Suppressor macrophage treated with lipopolysaccharide for 1 hour (primary cell): ENCODE results near the gene TAPT1.
"Not testable (repeated sequence)": the region's sequence is repeated elsewhere in the genome, so short reads cannot be mapped to it uniquely, and the experiment has no call there.

Experiments
- DNase-seq, 3 donors: peaks; one replicate each; pipeline ENCODE4 v3.0.0-alpha.2; 2020 to 2022

TAPT1 gene

DNA sequence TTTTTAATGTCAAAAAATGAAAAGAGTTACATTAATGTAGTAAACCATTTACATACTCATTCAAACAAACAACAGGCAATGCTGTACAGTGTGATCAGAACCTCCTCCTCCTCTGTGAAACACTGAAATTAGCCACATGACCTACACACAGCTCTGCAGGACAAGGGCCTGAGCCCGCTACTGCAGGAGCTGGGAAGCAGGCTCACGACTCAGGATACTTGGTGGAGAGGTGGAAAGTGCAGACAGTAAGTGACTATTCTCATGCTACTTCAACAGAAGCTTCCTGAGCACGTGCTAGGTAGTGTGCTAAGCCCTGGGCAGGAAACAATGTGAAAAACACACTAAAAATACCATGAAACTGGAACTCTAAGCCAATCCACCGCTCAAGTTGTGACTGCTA lies 56.8 kb downstream of the TAPT1 start:
- DNase-seq = no peak

DNA sequence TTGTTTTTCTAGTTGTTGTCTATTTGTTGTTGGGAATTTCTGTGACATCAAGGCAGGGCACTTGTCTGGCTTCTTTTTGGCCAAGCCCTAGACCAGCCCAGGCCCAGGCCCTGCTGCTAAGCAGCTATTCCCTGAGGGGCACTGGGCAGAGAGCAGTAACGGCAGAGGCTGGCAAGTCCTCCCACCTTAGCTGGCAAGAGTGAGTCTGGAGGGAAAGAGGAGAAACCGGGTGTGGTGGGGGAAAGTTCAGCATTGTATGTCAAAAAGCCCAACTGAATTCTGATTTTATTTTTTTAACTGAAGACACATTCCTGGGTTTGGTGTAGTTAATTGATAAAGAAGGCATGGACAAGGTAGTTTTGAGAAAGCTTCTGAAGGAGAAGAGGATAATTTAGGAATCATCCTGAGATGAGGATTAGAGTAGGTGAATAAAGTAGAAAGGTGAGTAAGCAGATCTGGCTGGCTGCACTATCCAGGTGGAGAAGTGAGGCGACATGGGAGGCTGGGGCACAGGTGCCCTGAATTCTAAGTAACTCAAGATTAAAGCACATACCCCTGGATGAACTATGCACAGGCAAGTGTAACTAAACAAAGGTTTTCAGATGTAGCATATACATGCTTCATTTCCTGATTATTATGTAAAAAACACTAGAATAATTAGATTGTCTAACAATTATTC lies 57.4 kb downstream of the TAPT1 start:
- no peak for DNase-seq

DNA sequence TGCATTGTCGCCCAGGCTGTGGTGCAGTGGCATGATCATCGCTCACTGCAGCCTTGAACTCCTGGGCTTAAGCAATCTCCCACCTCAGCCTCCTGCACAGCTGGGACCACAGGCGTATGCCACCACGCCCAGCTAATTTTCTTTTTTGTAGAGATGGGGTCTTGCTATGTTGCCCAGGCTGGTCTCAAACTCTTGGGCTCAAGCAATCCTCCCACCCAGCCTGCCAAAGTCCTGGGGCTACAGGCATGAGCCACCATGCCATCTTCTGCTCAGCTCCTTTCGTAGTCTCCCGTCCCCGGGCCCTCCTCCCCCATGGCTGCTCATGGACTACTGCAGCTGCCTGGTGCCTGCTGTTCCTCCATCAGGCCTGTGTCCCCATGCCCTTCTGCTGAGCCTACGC lies 58.1 kb downstream of the TAPT1 start:
- no peak for DNase-seq

DNA sequence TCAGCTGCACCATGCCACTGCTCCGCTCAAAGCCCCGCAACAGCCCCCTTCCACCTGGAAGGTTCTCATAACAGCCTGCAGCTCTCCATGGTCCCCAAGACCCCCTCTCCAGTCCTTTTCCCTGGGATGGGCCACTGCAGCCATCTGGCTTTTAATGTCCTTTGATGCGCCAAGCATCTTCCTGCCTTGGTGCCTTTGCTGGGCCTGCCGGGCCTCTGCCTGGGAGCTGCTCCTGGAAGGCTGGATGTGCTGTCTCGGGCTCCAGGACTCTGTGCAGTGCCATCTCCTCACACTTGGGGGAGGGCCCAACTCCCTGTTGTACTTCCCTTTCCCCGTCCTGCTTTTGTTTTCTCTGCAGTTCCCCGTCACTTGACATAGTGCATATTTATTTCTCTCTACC lies 60.3 kb downstream of the TAPT1 start:
- DNase-seq = no peak

DNA sequence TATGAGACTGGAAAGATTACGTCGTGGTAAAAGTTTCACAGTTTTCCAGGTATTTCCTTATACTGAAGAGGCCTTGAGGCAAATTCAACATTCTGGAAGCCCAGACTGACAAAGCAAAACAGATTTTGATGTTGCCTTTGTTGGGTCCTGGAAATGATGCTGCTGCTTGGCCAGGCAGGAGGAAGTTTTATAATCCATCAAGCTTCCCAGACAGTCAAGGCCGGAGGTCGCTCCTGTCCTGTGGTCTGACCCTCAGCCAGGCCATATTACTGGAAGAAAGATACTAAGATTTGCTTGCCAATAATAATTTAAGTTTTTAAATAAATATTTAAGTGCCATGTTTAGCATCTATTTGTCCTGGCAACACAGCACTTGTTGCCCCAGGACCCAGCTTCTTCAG lies 63.4 kb downstream of the TAPT1 start:
- no peak for DNase-seq

DNA sequence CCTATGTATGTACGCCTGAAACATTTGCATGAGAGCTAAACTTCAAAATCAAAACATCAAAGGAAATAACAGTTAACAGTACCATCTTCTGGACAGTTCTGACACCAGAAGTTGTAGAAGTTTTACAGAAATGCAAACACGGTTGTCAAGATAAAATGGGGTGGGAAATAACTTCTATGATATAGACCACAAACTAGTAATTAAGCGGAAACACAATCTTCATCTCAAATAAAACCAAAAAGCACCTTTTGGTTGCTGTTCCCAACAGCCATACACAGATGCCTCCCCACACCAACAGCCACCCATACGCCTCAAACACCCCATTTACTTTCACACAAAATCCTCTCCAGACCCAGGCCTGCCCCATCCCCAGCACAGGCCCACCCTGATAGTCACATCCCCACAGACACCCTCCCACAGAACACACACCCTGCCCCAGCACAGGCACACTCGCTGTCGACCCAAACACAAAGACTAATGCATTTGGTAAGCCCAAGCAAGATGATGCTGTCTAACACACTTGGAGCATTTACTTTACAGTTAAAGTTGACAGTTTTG lies 64.3 kb downstream of the TAPT1 start:
- DNase-seq = no peak

DNA sequence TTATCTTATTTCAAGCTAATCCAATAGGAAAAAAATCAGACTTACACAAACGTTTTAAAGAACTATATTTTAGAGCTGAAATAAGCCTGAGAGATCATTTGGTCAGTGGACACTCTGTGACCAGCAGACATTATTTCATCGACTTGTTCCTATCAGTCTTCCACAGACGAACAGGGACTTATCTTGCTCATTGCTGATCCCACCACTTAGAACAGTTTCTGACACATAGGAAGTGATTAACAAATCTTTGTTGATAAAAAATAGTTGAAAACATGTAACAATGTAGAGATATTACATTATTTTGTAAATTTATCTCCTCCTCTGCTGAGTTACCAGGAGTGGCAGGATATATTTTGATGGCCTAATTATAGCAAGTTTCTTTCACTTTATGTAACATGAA lies 65.8 kb downstream of the TAPT1 start:
- DNase-seq = no peak

DNA sequence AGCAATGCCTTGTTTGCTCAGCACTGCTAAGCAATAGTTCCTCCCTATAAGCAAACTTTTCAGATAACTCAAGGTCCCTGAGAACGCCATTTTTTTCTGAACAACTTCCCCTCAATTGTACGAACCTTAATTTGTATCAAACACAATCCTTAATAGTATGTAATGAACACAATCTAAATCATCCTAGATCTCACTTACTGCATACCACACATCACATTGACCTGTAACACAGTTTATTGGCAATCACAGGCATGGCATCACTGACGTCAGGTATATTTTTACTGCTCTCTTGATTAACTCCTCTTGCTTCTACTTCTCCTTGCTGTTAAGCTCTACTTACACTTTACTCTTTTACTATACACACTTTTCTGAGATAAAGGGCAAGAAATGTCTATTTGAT lies 67.0 kb downstream of the TAPT1 start:
- DNase-seq = no peak

DNA sequence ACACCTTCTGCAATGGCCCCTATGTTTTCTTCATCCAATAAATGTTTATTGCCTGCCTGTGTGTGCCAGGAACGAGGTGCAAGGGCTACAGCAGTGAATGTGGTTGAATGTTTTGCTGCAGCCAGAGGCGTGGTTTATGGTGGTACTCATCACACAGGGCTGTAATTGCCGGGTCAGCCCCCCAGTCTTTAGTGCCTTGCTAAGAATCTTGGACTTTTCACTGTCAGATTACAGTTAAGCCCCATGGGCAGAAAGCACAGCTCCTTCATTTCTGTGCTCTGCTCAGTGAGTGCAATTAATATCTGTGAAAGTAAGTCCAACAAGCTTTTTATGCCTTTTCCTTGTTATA lies 67.8 kb downstream of the TAPT1 start:
- no peak for DNase-seq

DNA sequence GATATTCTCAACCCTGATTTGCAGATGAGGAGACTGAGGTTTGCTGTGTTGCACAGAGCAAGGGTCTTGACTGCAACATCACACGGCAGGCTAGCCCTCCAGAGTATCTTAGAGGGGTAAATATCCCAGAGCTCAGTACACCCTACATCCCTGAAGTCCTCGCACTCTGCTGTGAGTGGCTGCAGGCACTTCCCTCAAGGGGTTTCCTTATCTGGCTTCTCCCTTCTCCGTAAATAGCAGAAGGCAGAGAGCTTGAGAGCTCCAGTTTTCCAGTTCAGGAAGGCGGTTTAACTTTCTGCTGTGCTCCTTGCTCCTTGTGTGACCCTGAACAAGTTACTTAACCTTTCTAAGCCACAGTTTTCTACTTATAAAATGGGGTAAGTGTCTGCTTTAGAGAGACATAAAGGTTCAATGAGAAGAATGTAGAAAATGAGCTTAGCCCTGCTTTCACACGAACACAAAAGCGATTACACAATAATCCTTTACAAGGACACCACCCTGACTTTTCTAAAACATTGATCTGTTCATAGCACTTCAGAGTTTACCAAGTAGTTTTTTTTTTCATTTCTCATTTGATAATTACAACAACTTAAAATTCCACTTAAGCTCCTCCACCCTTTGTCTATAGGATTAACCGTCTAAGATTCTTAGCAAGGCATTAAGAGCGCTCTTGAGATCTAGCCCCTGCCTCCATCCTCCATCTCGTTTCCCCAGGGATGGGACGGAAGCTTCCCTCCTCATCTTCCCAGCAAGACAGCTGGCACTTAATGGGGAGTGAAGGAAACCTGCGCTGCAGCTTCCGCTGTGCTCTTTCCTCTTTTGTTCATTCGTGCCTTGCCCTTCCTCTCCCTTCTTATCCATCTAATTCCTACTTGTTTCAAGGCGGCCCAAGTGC lies 68.4 kb downstream of the TAPT1 start:
- no peak for DNase-seq

DNA sequence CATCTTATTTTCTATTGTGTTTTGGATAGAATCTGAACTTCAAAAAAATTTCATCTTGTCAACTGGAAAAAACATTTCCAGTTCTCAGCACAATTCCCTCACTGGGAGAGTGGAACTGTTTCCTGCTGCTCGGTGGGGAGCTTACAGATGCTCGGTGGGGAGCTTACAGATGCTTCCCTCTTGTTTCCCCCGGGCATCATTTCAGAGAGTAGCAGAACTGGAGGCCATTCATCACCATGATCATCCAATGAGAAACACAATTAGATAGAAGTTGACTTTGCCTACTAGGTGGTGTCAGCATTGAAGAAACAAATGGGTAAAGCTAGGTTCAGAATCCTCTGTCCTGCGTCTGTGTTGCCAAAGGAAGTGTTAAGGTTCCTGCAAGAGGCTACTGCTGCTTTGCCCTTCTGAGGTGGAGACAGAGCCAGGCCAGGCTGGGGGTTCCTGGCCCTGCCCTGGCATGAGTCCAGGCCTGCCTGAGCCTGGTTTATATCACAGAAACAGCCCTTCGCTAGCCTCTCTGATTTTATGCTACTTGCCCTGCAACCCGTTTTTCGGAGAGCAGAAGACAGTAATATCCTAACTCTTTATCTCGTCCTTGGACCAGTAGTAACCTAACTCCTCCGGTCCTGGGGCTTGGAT lies 70.6 kb downstream of the TAPT1 start:
- no peak for DNase-seq

DNA sequence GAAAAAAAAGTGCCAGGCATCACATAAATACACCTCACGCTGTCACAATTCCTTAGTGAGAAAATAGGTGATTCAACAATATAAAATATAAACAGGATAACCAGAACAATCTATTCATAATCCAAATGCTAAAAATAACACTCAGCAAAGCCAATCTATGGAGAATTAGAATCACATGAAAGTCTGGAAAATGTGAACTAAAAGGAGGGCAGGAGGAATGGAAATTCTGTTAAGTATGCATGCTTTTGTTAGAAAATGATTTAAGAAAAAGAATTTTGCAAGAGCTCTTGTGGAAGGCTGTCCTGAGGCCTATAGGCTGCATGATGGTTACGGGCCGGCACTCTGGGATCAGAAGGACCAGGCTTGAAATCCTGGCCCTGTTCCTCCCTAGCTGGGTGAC lies 71.8 kb downstream of the TAPT1 start:
- DNase-seq = no peak

DNA sequence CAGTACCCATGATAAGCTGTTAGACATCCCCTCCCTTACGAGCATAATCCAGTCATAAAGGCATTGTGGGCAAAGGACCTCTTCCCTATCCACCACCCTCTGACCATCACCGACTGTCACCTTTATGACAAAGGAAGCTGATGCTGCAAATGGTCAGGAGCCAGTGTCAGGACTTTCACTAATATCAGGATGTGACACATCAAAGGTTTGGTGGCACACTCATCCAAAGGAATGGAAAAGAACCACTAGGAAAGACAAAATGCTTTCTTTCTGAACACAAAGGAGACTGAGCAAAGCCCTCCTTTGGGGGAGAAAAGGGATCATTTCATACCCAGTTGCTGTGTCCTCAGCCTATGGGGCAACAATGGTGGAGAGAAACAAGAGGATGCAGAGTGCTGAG lies 75.6 kb downstream of the TAPT1 start:
- DNase-seq = no peak

DNA sequence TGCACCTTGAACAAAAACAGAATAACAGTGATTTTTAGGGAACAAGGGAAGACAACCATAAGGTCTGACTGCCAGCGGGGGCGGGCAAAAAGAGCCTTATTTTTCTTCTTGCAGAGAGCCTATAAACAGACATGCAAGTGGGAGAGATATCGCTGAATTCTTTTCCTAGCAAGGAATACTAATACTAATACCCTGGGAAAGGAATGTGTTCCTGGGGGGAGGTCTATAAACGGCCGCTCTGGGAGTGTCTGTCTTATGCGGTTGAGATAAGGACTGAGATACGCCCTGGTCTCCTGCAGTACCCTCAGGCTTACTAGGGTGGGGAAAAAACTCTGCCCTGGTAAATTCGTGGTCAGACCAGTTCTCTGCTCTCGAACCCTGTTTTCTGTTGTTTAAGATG lies 81.4 kb downstream of the TAPT1 start:
- DNase-seq = not testable (repeated sequence)

DNA sequence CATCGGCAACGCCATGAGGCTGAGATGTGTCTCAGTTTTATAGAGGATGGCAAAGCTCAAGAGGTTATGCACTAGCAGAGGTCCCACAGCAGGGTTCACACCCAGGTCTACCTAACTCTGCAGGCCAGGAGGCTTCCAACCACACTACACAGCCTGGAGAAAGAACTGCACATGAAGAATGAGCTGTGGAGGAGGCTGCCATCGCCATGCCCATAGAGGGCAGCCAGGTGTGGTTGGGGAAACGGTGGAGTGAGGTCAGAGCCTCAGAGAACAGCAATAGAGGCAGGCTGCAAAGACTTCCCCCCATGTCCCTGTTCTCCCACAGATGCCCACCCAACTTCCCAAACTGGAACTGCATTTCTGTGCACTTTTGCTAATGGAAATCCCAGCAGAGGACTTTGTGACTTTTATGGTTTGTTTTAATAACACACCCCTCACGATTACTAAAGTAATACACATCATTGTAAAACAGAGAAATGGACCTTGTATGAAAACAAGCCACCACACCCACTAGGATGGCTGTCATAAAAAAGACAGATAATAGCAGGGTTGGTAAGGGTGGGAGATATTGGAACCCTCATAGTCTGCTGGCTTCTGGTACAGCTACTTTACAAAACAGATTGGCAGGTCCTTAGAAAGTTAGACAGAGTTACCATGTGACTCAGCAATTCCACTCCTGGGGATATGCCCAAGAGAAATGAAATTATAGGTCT lies 83.5 kb downstream of the TAPT1 start:
- no peak for DNase-seq

DNA sequence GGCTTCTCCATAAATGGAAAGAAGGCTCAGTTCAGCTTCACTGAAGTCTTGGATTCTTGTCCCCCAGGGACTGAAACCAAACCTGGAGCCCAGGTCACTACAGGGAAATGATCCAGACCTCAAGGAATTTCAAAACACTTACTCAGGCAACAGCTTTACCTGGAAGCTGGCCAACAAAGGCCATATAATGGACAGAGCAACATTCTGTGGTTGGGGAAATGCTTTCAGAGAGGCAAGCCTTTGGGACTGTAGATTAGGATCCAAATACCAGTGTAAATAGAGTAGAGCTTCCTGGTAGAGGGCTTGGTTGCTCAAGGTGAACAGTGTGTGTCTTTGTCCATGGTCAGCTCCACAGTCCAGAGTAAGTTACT lies 85.4 kb downstream of the TAPT1 start:
- DNase-seq = no peak

DNA sequence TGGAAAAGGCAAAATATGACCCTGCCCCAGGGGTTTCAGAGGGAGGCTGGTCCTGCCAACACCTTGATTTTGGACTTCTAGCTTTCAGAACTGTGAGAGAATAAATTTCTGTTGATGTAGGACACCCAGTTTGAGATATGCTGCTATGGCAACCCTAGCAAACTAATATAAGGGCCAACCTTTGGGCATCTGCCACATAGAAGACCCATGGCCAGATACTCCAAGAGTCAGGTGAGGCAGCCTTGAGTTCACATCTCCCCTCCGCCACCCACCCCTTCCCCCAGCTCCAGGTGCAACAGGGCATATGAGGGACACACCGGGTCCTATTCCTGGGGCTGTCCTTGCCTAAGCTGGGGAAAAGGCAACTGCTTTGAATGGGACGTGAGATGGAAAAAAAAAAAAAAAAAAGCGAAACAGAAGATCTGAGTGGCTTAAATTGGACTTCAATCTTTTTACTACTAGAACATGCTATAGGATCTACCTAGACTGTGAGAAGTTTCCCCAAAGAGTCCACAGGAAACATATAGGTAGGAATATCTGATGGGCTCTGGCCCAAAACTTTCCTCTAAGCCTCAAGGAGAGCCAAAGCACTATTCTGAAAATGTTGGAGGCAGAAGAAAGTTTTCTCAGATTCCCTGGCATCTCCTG lies 85.9 kb downstream of the TAPT1 start:
- no peak for DNase-seq

DNA sequence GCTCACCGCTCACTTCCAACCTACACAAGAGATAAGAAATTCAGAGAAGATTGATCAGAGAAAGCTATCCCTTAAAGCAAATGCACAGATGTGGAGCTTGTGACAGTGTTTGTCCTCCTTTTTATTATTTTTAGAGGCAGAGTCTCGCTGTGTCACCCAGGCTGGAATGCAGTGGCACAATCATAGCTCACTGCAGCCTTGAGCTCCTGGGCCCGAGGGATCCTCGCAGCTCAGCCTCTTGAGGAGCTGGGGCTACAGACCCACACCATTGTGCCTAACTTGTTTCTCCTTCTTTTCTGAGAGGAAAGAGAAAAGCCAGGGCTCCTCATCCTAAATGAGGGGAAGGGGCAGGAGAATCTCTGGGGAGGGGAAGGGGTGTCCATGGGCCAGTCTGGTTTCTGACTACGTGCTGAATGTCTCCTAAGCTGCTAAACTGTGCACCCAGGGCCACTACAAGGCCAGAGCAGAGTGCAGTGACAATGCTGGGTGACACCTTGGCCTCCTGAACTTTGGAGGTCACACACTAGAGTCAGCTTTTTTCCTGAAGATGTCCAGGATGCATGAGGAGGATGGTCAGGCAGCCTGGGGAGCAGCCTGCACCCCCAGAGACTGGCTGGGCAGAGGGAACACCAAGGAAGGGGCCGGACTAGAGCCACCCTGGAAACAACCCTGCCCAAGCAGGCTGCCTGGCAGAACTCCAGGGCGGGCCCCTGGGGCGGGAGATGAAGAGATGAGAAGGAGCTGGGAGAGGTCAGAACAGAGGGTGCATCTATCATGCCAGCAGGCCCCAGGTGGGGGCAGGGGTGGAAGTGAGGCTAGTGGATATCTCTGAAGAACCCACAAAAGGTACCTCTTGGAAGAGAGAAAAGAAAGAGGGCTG lies 87.0 kb downstream of the TAPT1 start:
- DNase-seq = no peak

DNA sequence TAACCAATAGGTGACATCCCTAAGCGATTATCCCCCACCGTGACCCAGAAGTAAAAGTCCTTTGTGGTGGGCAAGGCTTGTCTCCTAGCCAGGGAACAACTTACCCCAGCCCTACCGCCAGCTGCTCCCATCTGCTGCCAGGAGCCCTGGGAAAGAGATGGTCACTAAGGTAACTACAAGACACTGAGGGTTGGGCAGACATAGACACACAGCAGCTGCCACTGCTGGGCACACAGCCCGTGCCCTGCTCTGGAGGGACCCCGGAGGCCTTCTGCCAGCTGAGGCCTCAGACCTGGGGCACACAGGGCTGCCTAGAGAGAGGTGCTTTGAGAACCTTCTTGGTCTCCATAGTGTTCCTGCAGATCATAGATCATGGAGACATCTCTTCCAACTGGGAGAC lies 89.4 kb downstream of the TAPT1 start:
- no peak for DNase-seq

DNA sequence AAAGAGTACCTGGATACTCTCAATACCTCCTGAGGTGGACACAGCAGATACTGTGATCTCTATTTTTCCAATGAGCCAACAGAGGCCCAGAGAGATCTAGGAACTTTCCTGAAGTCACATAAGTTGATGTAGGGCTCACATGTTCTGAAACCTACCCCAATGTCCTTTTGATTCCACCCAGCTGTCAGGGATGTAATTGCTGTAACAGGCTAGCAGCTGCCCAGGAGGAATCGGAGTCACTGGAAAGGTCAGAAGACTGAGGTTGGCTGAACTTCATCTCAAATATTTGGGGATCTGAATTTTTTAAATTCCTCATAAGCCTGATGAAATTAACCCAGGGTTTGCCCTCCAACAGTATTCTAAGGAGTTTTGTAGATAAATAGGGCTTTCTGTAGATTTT lies 90.0 kb downstream of the TAPT1 start:
- no peak for DNase-seq

DNA sequence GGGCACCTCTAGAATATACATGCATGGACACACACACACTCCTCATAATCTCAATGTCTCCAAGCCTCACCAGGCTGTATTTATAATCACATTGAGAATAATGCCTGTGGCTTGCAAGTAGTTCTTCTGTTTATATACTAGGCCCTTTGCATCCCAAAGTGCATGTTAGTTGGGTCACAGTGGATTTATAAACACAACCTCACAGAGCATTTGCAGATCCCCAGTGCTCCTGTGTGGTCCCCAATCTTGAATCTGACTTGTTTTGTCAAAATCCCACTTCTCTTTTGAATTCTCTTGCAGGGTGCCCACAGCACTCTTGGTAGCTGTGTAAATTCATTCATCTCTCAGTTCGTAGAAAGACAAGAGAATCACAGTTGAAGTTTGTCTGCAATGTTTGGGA lies 92.9 kb downstream of the TAPT1 start:
- DNase-seq = no peak

DNA sequence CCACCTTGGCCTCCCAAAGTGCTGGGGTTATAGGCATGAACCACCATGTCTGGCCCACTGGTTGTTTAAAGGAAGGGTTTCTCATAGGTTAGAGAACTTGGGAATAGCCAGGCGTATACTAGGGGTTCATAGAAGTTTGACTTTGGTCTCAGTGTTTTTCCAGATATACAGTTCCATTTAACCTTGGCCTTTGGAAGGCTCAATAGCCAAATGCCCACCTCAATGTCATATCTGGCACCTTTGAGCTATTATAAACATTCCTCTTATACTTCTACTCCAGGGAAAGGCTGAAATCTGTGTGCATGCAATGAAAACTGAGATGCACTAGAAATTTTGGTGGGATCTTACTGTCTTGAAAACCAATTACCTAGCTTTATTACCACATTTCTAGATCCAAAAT lies 95.0 kb downstream of the TAPT1 start:
- no peak for DNase-seq
